GM23338 (cell line): Measurements from ENCODE around the gene POLR1E.

Experiments
- CREB1 ChIP-seq: fragments of 250-450 bp; sonication (Bioruptor Pico); IDR thresholded peaks from 2 replicates; pipeline ENCODE4 v1.5.0; 2020; ENCODE audit warnings: low read depth, mild to moderate bottlenecking, moderate library complexity
- EZH2 ChIP-seq: fragments of 200-600 bp; sonication (generic); IDR thresholded peaks from one replicate; pipeline ENCODE4 v1.8.0; 2017; ENCODE audit warnings: antibody characterized with exemption, mild to moderate bottlenecking, low read depth; ENCODE audit not compliant: unreplicated experiment
- EZH2phosphoT487 ChIP-seq: fragments of 200-600 bp; sonication (generic); IDR thresholded peaks from one replicate; pipeline ENCODE4 v1.8.1; 2018; ENCODE audit warnings: antibody characterized with exemption; ENCODE audit not compliant: unreplicated experiment
- JUNB ChIP-seq: IDR thresholded peaks from one replicate; pipeline ENCODE4 v1.6.1; 2016; ENCODE audit warnings: antibody characterized with exemption; ENCODE audit not compliant: unreplicated experiment
- NANOG ChIP-seq: IDR thresholded peaks from 2 replicates; pipeline ENCODE4 v1.6.1; 2016; ENCODE audit warnings: antibody characterized with exemption, borderline replicate concordance
- POLR2AphosphoS5 ChIP-seq: IDR thresholded peaks from 2 replicates; pipeline ENCODE4 v1.6.1; 2016; ENCODE audit warnings: antibody characterized with exemption, low read depth
- ZNF114 ChIP-seq: fragments of 250-450 bp; sonication (Bioruptor Pico); IDR thresholded peaks from 2 replicates; pipeline ENCODE4 v1.5.0; 2020; ENCODE audit warnings: mild to moderate bottlenecking, moderate library complexity
- ZNF331 ChIP-seq: fragments of 250-450 bp; sonication (Bioruptor Pico); IDR thresholded peaks from 2 replicates; pipeline ENCODE4 v1.5.0; 2020; ENCODE audit warnings: low read depth, mild to moderate bottlenecking, moderate library complexity
- TF ChIP-seq, protein P1 (sequence below), 2 experiments: fragments of 200-600 bp in 1 of 2; sonication (generic) in 1 of 2; conservative IDR thresholded peaks; 2 replicates each; pipeline versions ENCODE4 v1.5.1 to v1.6.1; 2016 to 2017; ENCODE audit warnings: antibody characterized with exemption in 2 of 2, low read depth in 2 of 2, mild to moderate bottlenecking in 2 of 2, moderate library complexity in 1 of 2
- TF ChIP-seq, protein P2 (sequence below): fragments of 250-450 bp; sonication (Bioruptor Pico); IDR thresholded peaks from 2 replicates; pipeline ENCODE4 v1.5.0; 2020; ENCODE audit warnings: mild to moderate bottlenecking, moderate library complexity
- TF ChIP-seq, protein P3 (sequence below): IDR thresholded peaks from one replicate; pipeline ENCODE4 v1.6.1; 2018; ENCODE audit warnings: antibody characterized with exemption; ENCODE audit not compliant: unreplicated experiment
- TF ChIP-seq, protein P4 (sequence below): IDR thresholded peaks from 2 replicates; pipeline ENCODE4 v1.6.1; 2016; ENCODE audit warnings: antibody characterized with exemption

DNA sequence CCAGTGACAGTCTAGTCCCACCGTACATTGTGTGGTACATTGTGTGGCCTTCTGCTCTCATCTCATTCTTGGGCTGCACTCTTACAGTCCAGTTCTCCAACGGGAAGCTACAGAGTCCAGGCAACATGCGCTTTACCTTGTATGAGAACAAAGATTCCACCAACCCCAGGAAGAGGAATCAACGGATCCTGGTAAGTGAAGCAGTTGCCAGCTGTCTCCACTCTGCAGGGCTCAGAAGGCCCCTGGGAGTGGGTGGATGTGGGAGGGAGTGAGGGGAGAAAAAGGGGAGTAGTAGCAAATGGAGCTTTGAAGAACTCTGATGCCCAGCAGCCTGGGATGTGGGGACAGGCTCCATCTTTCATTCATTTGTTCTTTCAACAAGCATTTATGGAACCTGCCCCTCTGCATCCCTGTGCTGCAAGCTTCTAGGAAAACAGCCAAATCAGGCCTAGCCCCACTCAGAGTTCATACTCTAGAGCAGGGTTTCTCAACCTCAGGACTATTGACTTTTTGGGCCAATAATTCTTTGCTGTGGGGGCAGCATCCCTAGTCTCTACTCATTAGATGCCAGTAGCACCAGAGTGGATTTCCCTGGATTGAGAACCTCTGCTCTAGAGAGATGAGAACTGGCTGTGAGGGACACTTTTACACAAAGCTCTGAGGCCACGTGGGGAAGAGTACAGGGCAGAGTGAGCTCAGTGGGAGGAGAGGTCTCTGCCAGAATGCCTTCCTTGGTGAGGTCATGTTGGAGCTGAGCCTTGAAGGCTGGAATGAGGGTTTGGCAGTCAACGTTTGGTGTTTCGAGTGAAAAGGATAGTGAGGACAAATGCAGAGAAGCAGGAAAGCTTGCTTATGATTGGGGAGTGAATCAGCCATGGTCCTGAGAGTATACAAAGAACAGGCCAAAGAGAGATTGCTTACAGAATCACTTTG, 1.1 kb downstream of the POLR1E start:
- TF ChIP-seq, protein P1, sequence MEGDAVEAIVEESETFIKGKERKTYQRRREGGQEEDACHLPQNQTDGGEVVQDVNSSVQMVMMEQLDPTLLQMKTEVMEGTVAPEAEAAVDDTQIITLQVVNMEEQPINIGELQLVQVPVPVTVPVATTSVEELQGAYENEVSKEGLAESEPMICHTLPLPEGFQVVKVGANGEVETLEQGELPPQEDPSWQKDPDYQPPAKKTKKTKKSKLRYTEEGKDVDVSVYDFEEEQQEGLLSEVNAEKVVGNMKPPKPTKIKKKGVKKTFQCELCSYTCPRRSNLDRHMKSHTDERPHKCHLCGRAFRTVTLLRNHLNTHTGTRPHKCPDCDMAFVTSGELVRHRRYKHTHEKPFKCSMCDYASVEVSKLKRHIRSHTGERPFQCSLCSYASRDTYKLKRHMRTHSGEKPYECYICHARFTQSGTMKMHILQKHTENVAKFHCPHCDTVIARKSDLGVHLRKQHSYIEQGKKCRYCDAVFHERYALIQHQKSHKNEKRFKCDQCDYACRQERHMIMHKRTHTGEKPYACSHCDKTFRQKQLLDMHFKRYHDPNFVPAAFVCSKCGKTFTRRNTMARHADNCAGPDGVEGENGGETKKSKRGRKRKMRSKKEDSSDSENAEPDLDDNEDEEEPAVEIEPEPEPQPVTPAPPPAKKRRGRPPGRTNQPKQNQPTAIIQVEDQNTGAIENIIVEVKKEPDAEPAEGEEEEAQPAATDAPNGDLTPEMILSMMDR (conservative IDR thresholded peaks at IDR 0.05; ENCODE audit: low read depth in 2 of 2): no peak
- TF ChIP-seq, protein P2, sequence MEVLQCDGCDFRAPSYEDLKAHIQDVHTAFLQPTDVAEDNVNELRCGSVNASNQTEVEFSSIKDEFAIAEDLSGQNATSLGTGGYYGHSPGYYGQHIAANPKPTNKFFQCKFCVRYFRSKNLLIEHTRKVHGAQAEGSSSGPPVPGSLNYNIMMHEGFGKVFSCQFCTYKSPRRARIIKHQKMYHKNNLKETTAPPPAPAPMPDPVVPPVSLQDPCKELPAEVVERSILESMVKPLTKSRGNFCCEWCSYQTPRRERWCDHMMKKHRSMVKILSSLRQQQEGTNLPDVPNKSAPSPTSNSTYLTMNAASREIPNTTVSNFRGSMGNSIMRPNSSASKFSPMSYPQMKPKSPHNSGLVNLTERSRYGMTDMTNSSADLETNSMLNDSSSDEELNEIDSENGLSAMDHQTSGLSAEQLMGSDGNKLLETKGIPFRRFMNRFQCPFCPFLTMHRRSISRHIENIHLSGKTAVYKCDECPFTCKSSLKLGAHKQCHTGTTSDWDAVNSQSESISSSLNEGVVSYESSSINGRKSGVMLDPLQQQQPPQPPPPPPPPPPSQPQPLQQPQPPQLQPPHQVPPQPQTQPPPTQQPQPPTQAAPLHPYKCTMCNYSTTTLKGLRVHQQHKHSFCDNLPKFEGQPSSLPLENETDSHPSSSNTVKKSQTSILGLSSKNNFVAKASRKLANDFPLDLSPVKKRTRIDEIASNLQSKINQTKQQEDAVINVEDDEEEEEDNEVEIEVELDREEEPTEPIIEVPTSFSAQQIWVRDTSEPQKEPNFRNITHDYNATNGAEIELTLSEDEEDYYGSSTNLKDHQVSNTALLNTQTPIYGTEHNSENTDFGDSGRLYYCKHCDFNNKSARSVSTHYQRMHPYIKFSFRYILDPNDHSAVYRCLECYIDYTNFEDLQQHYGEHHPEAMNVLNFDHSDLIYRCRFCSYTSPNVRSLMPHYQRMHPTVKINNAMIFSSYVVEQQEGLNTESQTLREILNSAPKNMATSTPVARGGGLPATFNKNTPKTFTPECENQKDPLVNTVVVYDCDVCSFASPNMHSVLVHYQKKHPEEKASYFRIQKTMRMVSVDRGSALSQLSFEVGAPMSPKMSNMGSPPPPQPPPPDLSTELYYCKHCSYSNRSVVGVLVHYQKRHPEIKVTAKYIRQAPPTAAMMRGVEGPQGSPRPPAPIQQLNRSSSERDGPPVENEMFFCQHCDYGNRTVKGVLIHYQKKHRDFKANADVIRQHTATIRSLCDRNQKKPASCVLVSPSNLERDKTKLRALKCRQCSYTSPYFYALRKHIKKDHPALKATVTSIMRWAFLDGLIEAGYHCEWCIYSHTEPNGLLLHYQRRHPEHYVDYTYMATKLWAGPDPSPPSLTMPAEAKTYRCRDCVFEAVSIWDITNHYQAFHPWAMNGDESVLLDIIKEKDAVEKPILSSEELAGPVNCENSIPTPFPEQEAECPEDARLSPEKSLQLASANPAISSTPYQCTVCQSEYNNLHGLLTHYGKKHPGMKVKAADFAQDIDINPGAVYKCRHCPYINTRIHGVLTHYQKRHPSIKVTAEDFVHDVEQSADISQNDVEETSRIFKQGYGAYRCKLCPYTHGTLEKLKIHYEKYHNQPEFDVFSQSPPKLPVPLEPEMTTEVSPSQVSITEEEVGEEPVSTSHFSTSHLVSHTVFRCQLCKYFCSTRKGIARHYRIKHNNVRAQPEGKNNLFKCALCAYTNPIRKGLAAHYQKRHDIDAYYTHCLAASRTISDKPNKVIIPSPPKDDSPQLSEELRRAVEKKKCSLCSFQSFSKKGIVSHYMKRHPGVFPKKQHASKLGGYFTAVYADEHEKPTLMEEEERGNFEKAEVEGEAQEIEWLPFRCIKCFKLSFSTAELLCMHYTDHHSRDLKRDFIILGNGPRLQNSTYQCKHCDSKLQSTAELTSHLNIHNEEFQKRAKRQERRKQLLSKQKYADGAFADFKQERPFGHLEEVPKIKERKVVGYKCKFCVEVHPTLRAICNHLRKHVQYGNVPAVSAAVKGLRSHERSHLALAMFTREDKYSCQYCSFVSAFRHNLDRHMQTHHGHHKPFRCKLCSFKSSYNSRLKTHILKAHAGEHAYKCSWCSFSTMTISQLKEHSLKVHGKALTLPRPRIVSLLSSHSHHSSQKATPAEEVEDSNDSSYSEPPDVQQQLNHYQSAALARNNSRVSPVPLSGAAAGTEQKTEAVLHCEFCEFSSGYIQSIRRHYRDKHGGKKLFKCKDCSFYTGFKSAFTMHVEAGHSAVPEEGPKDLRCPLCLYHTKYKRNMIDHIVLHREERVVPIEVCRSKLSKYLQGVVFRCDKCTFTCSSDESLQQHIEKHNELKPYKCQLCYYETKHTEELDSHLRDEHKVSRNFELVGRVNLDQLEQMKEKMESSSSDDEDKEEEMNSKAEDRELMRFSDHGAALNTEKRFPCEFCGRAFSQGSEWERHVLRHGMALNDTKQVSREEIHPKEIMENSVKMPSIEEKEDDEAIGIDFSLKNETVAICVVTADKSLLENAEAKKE: no peak
- TF ChIP-seq POLR2AphosphoS5 (no peak), JUNB (no peak), EZH2 (no peak), ZNF114 (CRISPR knock-in tag) (no peak), CREB1 (CRISPR knock-in tag) (no peak), EZH2phosphoT487 (no peak), NANOG (no peak), ZNF331 (CRISPR knock-in tag) (no peak)
- TF ChIP-seq, protein P3, sequence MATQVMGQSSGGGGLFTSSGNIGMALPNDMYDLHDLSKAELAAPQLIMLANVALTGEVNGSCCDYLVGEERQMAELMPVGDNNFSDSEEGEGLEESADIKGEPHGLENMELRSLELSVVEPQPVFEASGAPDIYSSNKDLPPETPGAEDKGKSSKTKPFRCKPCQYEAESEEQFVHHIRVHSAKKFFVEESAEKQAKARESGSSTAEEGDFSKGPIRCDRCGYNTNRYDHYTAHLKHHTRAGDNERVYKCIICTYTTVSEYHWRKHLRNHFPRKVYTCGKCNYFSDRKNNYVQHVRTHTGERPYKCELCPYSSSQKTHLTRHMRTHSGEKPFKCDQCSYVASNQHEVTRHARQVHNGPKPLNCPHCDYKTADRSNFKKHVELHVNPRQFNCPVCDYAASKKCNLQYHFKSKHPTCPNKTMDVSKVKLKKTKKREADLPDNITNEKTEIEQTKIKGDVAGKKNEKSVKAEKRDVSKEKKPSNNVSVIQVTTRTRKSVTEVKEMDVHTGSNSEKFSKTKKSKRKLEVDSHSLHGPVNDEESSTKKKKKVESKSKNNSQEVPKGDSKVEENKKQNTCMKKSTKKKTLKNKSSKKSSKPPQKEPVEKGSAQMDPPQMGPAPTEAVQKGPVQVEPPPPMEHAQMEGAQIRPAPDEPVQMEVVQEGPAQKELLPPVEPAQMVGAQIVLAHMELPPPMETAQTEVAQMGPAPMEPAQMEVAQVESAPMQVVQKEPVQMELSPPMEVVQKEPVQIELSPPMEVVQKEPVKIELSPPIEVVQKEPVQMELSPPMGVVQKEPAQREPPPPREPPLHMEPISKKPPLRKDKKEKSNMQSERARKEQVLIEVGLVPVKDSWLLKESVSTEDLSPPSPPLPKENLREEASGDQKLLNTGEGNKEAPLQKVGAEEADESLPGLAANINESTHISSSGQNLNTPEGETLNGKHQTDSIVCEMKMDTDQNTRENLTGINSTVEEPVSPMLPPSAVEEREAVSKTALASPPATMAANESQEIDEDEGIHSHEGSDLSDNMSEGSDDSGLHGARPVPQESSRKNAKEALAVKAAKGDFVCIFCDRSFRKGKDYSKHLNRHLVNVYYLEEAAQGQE: no peak
- TF ChIP-seq, protein P4, sequence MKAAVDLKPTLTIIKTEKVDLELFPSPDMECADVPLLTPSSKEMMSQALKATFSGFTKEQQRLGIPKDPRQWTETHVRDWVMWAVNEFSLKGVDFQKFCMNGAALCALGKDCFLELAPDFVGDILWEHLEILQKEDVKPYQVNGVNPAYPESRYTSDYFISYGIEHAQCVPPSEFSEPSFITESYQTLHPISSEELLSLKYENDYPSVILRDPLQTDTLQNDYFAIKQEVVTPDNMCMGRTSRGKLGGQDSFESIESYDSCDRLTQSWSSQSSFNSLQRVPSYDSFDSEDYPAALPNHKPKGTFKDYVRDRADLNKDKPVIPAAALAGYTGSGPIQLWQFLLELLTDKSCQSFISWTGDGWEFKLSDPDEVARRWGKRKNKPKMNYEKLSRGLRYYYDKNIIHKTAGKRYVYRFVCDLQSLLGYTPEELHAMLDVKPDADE: no peak
